ENCODE results near the gene TRAF7. TPM values are rescaled to one million over a fixed set of nuclear protein-coding genes. Genes with fewer than 3 reads are reported as not detected.

The TRAF7 gene
- total RNA-seq, 1 donor from 2014 or later: 82.2 TPM

GRCh38 chr16:2172688-2173335 lies 17.2 kb downstream of the TRAF7 start:
- H3K27ac Mint-ChIP-seq (ENCODE audit: unreplicated experiment): no peak overlapping the region
- DNase-seq (ENCODE audit: low read depth, low spot score): no peak
- no peaks in the 10 kb centered on the region for H3K4me1 Mint-ChIP-seq
- H3K9me3 Mint-ChIP-seq: no peaks in the 10 kb centered on the region
- H3K4me3 Mint-ChIP-seq: no peak overlapping the region
- peaks cover 2% of the 10 kb centered on the region for H3K36me3 Mint-ChIP-seq (ENCODE audit: low read depth)
- no peak for TF ChIP-seq CTCF (conservative IDR thresholded peaks at IDR 0.05)
- no peaks in the 10 kb centered on the region for H3K27me3 Mint-ChIP-seq (ENCODE audit: low read depth)

- Mint-ChIP-seq H3K4me3 (no peak overlapping the region), H3K27ac (ENCODE audit: unreplicated experiment) (no peak overlapping the region), H3K4me1 (no peaks in the 10 kb centered on the region), H3K36me3 (ENCODE audit: low read depth) (no peaks in the 10 kb centered on the region), H3K9me3 (no peaks in the 10 kb centered on the region), H3K27me3 (ENCODE audit: low read depth) (no peaks in the 10 kb centered on the region)
- DNase-seq (ENCODE audit: low read depth, low spot score): no peak
- no peak for TF ChIP-seq CTCF (conservative IDR thresholded peaks at IDR 0.05)
Measured at GRCh38 chr16:2173366-2173765, 17.8 kb downstream of the TRAF7 start.

- no peak for DNase-seq (ENCODE audit: low read depth, low spot score)
- TF ChIP-seq CTCF (conservative IDR thresholded peaks at IDR 0.05): no peak
- Mint-ChIP-seq H3K27me3 (ENCODE audit: low read depth) (no peaks in the 10 kb centered on the region), H3K4me1 (no peaks in the 10 kb centered on the region), H3K9me3 (no peaks in the 10 kb centered on the region), H3K27ac (ENCODE audit: unreplicated experiment) (no peak overlapping the region), H3K36me3 (ENCODE audit: low read depth) (no peaks in the 10 kb centered on the region), H3K4me3 (no peak overlapping the region)
Measured at GRCh38 chr16:2173916-2174315, 18.3 kb downstream of the TRAF7 start.

GRCh38 chr16:2174396-2175131 lies 19.0 kb downstream of the TRAF7 start:
- no peak overlapping the region for H3K4me3 Mint-ChIP-seq
- no peaks in the 10 kb centered on the region for H3K36me3 Mint-ChIP-seq (ENCODE audit: low read depth)
- H3K4me1 Mint-ChIP-seq: no peaks in the 10 kb centered on the region
- H3K9me3 Mint-ChIP-seq: no peaks in the 10 kb centered on the region
- no peak overlapping the region for H3K27ac Mint-ChIP-seq (ENCODE audit: unreplicated experiment)
- no peaks in the 10 kb centered on the region for H3K27me3 Mint-ChIP-seq (ENCODE audit: low read depth)
- no peak for DNase-seq (ENCODE audit: low read depth, low spot score)
- TF ChIP-seq CTCF (conservative IDR thresholded peaks at IDR 0.05): no peak

GRCh38 chr16:2175454-2175853 lies 19.9 kb downstream of the TRAF7 start:
- TF ChIP-seq CTCF (conservative IDR thresholded peaks at IDR 0.05): no peak
- no peak overlapping the region for H3K4me3 Mint-ChIP-seq
- no peaks in the 10 kb centered on the region for H3K4me1 Mint-ChIP-seq
- H3K36me3 Mint-ChIP-seq (ENCODE audit: low read depth): no peaks in the 10 kb centered on the region
- H3K27me3 Mint-ChIP-seq (ENCODE audit: low read depth): no peaks in the 10 kb centered on the region
- no peaks in the 10 kb centered on the region for H3K9me3 Mint-ChIP-seq
- H3K27ac Mint-ChIP-seq (ENCODE audit: unreplicated experiment): peak overlapping the region; percentile 57
- DNase-seq (ENCODE audit: low read depth, low spot score): no peak
